GM12878 (cell line): ENCODE measurements around the gene CCDC197. TPM values are rescaled to one million over a fixed set of nuclear protein-coding genes. Genes with fewer than 3 reads are reported as not detected.

ENCODE experiments used
- BHLHE40 ChIP-seq, 2 experiments: fragments of 450-650 bp in 1 of 2; IDR thresholded peaks; 2 replicates each; pipeline ENCODE4 v1.6.1; 2011 to 2017; ENCODE audit warnings: low read depth in 2 of 2, borderline replicate concordance in 1 of 2, improper control_type of control experiment in 1 of 2, low read length in 1 of 2, mild to moderate bottlenecking in 1 of 2
- EED ChIP-seq: sonication (generic); IDR thresholded peaks from 2 replicates; pipeline ENCODE4 v1.6.1; 2016; ENCODE audit warnings: antibody characterized with exemption, low read depth
- EP300 ChIP-seq, 2 experiments: fragments of 150-350 bp in 1 of 2; IDR thresholded peaks; 2 replicates each; pipeline ENCODE4 v1.6.1; 2011 to 2012; ENCODE audit warnings: low read depth in 2 of 2, low read length in 2 of 2, borderline replicate concordance in 1 of 2, improper control_type of control experiment in 1 of 2, inconsistent platforms in 1 of 2; ENCODE audit not compliant: control insufficient read depth in 1 of 2
- FOS ChIP-seq: IDR thresholded peaks from 3 replicates; pipeline ENCODE4 v1.6.1; 2011; ENCODE audit warnings: borderline replicate concordance; ENCODE audit not compliant: insufficient read length; ENCODE audit errors: extremely low read depth
- GATAD2B ChIP-seq: fragments of 450-650 bp; conservative IDR thresholded peaks from 2 replicates; pipeline ENCODE4 v1.6.1; 2017; ENCODE audit warnings: low read depth, mild to moderate bottlenecking, moderate library complexity
- JUND ChIP-seq: IDR thresholded peaks from 2 replicates; pipeline ENCODE4 v1.6.1; 2012; ENCODE audit warnings: low read depth, mild to moderate bottlenecking, low read length, improper control_type of control experiment, moderate library complexity
- MEF2B ChIP-seq: fragments of 450-650 bp; IDR thresholded peaks from 2 replicates; pipeline ENCODE4 v1.6.1; 2018; ENCODE audit warnings: mild to moderate bottlenecking, moderate library complexity; ENCODE audit not compliant: partially characterized antibody, poor library complexity, severe bottlenecking
- MTA2 ChIP-seq: fragments of 450-650 bp; IDR thresholded peaks from 2 replicates; pipeline ENCODE4 v1.6.1; 2016; ENCODE audit warnings: low read depth, mild to moderate bottlenecking, moderate library complexity
- MXI1 ChIP-seq: fragments of 150-350 bp; IDR thresholded peaks from 2 replicates; pipeline ENCODE4 v1.6.1; 2011; ENCODE audit warnings: low read depth, mild to moderate bottlenecking, inconsistent platforms, low read length, improper control_type of control experiment
- MYC ChIP-seq: IDR thresholded peaks from 2 replicates; pipeline ENCODE4 v1.6.1; 2011; ENCODE audit warnings: mild to moderate bottlenecking, low read length, moderate library complexity, inconsistent platforms; ENCODE audit not compliant: insufficient read depth, insufficient replicate concordance, insufficient read length, severe bottlenecking
- NR2F1 ChIP-seq: fragments of 450-650 bp; conservative IDR thresholded peaks from 2 replicates; pipeline ENCODE4 v1.6.1; 2017; ENCODE audit warnings: mild to moderate bottlenecking
- NRF1 ChIP-seq: conservative IDR thresholded peaks from 2 replicates; pipeline ENCODE4 v1.6.1; 2011; ENCODE audit warnings: mild to moderate bottlenecking, low read depth, low read length, improper control_type of control experiment
- RCOR1 ChIP-seq: conservative IDR thresholded peaks from 2 replicates; pipeline ENCODE4 v1.6.1; 2012; ENCODE audit warnings: low read depth, low read length, improper control_type of control experiment
- REST ChIP-seq: IDR thresholded peaks from 2 replicates; pipeline ENCODE4 v1.6.1; 2012; ENCODE audit warnings: mild to moderate bottlenecking, low read depth, low read length
- TBL1XR1 ChIP-seq: IDR thresholded peaks from 2 replicates; pipeline ENCODE4 v1.6.1; 2012; ENCODE audit warnings: low read depth, low read length, improper control_type of control experiment
- polyA plus RNA-seq, 11 experiments: library from polyadenylated mRNA; depleted of rRNA in 4 of 11; unstranded in 6 of 11; stranded (reverse) in 5 of 11; fragments of >200 nt; fragmentation: Nextera tagmentation in 4 of 11; fragmentation: Illumina TruSeq in 1 of 11; extraction: Ambion mirVana in 4 of 11; extraction: Trizol in 1 of 11; gene quantifications; 1 replicate in 1 of 11; 2 replicates in 10 of 11; pipeline versions ENCODE4 v1.2.1 to v1.2.3, GENCODE V29; 2011 to 2016; ENCODE audit warnings: inconsistent platforms in 2 of 11, missing spikeins in 2 of 11, low read depth in 1 of 11
- total RNA-seq, 4 experiments: library from RNA; depleted of rRNA in 3 of 4; stranded (reverse); fragments of >200 nt in 3 of 4; fragmentation: Illumina TruSeq in 1 of 4; extraction: Trizol in 1 of 4; gene quantifications; 2 replicates each; pipeline versions ENCODE4 v1.2.1 to v1.2.3, GENCODE V29; 2013 to 2021
- TF ChIP-seq, protein P1 (sequence below): IDR thresholded peaks from 2 replicates; pipeline ENCODE4 v1.6.1; 2012; ENCODE audit warnings: low read depth, low read length, improper control_type of control experiment
- TF ChIP-seq, protein P2 (sequence below): fragments of 450-650 bp; IDR thresholded peaks from 2 replicates; pipeline ENCODE4 v1.6.1; 2017; ENCODE audit warnings: mild to moderate bottlenecking, moderate library complexity
- TF ChIP-seq, protein P3 (sequence below): fragments of 450-650 bp; IDR thresholded peaks from 2 replicates; pipeline ENCODE4 v1.6.1; 2016; ENCODE audit warnings: mild to moderate bottlenecking

Gene CCDC197
- total and polyA plus RNA-seq, 10 of the 15 experiments (the other 5 are each of a cell fraction or from before 2014, with no cell fraction given), result 0.12 TPM; not detected in 9

- TF ChIP-seq, protein P1, sequence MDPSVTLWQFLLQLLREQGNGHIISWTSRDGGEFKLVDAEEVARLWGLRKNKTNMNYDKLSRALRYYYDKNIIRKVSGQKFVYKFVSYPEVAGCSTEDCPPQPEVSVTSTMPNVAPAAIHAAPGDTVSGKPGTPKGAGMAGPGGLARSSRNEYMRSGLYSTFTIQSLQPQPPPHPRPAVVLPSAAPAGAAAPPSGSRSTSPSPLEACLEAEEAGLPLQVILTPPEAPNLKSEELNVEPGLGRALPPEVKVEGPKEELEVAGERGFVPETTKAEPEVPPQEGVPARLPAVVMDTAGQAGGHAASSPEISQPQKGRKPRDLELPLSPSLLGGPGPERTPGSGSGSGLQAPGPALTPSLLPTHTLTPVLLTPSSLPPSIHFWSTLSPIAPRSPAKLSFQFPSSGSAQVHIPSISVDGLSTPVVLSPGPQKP, result no peak
- TF ChIP-seq FOS (no peak), NR2F1 (peak; percentile 100), JUND (peak; percentile 54; the same call in 1 of the 2 replicates), BHLHE40 (IDR thresholded peaks at IDR 0.05; ENCODE audit: borderline replicate concordance in 1 of 2, low read depth in 2 of 2, low read length in 1 of 2) (peak; percentile 77 to 78), MTA2 (peak; percentile 96), TBL1XR1 (peak; percentile 99), MYC (no peak), RCOR1 (peak; percentile 88; the same call in 1 of the 2 replicates), EED (peak; percentile 95), MXI1 (peak; percentile 43; the same call in 1 of the 2 replicates), GATAD2B (peak; percentile 69; the same call in 1 of the 2 replicates), NRF1 (no peak), REST (no peak), MEF2B (peak; percentile 97), EP300 (IDR thresholded peaks at IDR 0.05; ENCODE audit: borderline replicate concordance in 1 of 2, control insufficient read depth in 1 of 2, low read depth in 2 of 2, low read length in 2 of 2) (peak; percentile 96 to 99; a peak in 3 of 4 replicates)
- TF ChIP-seq, protein P2, sequence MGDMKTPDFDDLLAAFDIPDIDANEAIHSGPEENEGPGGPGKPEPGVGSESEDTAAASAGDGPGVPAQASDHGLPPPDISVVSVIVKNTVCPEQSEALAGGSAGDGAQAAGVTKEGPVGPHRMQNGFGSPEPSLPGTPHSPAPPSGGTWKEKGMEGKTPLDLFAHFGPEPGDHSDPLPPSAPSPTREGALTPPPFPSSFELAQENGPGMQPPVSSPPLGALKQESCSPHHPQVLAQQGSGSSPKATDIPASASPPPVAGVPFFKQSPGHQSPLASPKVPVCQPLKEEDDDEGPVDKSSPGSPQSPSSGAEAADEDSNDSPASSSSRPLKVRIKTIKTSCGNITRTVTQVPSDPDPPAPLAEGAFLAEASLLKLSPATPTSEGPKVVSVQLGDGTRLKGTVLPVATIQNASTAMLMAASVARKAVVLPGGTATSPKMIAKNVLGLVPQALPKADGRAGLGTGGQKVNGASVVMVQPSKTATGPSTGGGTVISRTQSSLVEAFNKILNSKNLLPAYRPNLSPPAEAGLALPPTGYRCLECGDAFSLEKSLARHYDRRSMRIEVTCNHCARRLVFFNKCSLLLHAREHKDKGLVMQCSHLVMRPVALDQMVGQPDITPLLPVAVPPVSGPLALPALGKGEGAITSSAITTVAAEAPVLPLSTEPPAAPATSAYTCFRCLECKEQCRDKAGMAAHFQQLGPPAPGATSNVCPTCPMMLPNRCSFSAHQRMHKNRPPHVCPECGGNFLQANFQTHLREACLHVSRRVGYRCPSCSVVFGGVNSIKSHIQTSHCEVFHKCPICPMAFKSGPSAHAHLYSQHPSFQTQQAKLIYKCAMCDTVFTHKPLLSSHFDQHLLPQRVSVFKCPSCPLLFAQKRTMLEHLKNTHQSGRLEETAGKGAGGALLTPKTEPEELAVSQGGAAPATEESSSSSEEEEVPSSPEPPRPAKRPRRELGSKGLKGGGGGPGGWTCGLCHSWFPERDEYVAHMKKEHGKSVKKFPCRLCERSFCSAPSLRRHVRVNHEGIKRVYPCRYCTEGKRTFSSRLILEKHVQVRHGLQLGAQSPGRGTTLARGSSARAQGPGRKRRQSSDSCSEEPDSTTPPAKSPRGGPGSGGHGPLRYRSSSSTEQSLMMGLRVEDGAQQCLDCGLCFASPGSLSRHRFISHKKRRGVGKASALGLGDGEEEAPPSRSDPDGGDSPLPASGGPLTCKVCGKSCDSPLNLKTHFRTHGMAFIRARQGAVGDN, result peak; percentile 93
- TF ChIP-seq, protein P3, sequence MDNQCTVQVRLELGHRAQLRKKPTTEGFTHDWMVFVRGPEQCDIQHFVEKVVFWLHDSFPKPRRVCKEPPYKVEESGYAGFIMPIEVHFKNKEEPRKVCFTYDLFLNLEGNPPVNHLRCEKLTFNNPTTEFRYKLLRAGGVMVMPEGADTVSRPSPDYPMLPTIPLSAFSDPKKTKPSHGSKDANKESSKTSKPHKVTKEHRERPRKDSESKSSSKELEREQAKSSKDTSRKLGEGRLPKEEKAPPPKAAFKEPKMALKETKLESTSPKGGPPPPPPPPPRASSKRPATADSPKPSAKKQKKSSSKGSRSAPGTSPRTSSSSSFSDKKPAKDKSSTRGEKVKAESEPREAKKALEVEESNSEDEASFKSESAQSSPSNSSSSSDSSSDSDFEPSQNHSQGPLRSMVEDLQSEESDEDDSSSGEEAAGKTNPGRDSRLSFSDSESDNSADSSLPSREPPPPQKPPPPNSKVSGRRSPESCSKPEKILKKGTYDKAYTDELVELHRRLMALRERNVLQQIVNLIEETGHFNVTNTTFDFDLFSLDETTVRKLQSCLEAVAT, result 0 out of 2 replicates have a peak, but pooled peaks have one; percentile 41
Observed at GRCh38 chr14:93967637-93968250, 29.4 kb upstream of the CCDC197 start (continued).
